Measurements from ENCODE around the gene MORN1.

MORN1 gene

DNA sequence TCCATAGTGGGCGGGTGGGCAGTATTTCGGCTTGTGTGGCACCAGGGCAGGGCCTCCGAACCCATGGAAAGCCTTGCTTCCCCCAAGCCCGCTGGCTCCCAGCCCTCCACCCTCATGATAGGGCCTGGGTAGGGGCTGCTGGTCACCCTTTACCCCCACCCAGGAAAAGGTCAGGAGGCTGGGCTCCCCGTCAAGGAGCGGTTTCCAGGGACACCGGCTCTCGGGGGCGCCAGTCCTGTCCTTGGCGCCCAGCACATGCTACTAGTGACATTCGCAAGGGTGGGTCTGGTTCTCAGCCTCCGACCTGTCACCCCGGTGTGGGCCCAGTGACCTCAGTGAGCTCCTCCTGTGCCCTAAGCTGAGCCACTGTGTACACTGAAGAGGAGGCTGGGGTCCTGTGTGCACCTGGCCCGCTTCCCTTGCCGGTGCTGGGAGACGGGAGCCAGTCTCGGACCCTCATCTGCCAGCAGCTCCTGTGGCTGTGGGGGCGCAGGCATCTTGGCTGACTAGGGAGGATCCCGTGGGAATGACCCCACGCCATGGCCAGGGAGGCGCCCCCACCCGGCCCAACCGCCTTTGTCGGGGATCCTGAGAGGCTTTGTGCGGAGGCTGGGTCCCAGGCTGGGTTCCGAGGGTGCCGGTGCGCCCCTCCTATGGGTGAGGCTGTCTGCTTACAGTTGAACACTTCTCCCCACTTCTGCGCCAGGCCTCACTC, 108.6 kb downstream of the MORN1 start:
- H3K4me3 ChIP-seq (ENCODE audit: low read depth in 1 of 2, low read length in 1 of 2) = no peak overlapping the region

DNA sequence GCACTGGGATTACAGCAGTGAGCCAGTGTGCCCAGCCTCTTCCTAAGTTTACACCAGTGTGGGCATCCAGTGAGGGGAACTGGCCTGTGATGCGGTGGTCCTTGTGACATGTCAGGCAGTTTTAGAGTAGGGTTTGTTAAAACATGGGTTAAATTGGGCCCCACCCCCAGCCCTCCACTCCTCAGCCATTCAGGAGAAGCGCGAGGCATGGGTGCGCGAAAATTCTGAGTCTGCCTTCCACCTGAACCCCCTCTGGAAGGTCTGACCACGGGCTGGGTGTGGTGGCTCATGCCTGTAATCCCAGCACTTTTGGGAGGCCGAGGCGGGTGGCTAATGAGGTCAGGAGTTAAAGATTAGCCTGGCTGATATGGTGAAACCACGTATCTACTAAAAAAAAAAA, 111.5 kb downstream of the MORN1 start:
- no peaks in the 10 kb centered on the region for H3K9me3 ChIP-seq
- H3K36me3 ChIP-seq = peaks cover 6% of the 10 kb centered on the region
- TF ChIP-seq, protein P1, sequence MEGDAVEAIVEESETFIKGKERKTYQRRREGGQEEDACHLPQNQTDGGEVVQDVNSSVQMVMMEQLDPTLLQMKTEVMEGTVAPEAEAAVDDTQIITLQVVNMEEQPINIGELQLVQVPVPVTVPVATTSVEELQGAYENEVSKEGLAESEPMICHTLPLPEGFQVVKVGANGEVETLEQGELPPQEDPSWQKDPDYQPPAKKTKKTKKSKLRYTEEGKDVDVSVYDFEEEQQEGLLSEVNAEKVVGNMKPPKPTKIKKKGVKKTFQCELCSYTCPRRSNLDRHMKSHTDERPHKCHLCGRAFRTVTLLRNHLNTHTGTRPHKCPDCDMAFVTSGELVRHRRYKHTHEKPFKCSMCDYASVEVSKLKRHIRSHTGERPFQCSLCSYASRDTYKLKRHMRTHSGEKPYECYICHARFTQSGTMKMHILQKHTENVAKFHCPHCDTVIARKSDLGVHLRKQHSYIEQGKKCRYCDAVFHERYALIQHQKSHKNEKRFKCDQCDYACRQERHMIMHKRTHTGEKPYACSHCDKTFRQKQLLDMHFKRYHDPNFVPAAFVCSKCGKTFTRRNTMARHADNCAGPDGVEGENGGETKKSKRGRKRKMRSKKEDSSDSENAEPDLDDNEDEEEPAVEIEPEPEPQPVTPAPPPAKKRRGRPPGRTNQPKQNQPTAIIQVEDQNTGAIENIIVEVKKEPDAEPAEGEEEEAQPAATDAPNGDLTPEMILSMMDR (IDR thresholded peaks at IDR 0.05) = no peak
- peaks cover 24% of the 10 kb centered on the region for H3K27me3 ChIP-seq
- no peak overlapping the region for H3K27ac ChIP-seq
- peaks cover 0 to 10% of the 10 kb centered on the region in 2 experiments for H3K4me1 ChIP-seq (ENCODE audit: control insufficient read depth in 1 of 2, insufficient read depth in 1 of 2, low read depth in 1 of 2, low read length in 1 of 2)
- H3K4me3 ChIP-seq (ENCODE audit: low read depth in 1 of 2, low read length in 1 of 2) = no peak overlapping the region

More for the DNA sequence above, 108.6 kb downstream of the MORN1 start:
- no peaks in the 10 kb centered on the region for H3K4me1 ChIP-seq (ENCODE audit: control insufficient read depth in 1 of 2, insufficient read depth in 1 of 2, low read depth in 1 of 2, low read length in 1 of 2)
- H3K9me3 ChIP-seq = no peaks in the 10 kb centered on the region
- TF ChIP-seq, protein P1 (IDR thresholded peaks at IDR 0.05) = no peak
- no peak overlapping the region for H3K27ac ChIP-seq
- peaks cover 3% of the 10 kb centered on the region for H3K36me3 ChIP-seq
- peaks cover 34% of the 10 kb centered on the region for H3K27me3 ChIP-seq

DNA sequence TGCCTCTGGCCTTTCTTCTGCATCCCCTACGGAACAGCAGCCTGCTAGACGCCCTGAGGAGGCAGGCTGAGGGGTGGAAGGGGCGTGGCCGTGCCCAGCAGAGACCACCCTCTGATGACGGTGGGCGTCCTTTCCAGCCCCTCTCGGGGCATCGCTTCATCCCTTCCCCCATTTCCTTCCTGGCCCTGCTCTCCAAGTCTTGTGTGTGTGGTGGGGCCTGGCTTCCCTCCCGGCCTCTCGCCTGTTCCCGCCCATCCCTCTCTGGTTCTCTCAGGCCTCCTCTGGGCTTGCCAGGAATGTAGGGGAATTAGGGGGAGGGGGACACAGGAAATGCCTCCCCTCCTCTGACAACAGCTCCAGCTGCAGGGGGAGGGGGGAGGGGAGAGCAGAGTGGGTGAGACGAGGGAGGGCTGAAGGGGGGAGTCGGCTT, 112.1 kb downstream of the MORN1 start:
- Histone ChIP-seq H3K4me3 (ENCODE audit: low read depth in 1 of 2, low read length in 1 of 2) (no peak overlapping the region), H3K36me3 (peaks cover 6% of the 10 kb centered on the region), H3K9me3 (no peaks in the 10 kb centered on the region), H3K4me1 (ENCODE audit: control insufficient read depth in 1 of 2, insufficient read depth in 1 of 2, low read depth in 1 of 2, low read length in 1 of 2) (peaks cover 0 to 10% of the 10 kb centered on the region in 2 experiments), H3K27ac (no peak overlapping the region), H3K27me3 (peaks cover 20% of the 10 kb centered on the region)
- TF ChIP-seq, protein P1 (IDR thresholded peaks at IDR 0.05) = no peak

DNA sequence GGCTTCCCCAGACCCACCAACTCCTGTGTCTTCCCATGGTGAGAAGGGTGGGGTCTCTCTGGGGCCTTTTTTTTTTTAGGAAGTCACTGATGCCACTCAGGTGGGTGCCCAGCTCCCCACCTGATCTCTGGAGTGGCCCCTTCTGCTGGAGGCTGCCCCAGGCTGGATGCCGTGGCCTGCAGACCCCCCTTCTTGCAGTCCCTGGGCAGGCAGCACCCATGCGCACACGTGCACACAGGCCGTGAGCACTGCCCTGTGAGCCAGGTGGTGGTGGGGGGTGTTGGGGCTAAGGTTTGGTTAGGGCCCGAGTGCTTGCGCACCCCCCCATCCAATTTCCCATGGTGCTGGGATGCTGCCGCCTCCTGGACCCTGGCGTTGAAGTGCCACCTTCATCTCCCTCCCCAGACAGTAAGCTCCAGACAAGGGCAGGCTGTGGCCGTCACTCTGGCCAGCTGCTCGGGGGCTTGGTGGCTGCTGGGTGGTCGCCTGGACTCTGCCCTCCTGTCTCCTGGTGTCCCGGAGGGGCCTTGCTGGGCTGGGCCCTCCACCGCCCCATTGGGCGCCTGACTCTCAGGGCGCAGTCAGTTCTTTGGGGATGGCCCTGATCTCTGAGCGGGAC, 112.7 kb downstream of the MORN1 start:
- H3K27ac ChIP-seq = no peak overlapping the region
- H3K36me3 ChIP-seq = peaks cover 6% of the 10 kb centered on the region
- H3K4me1 ChIP-seq (ENCODE audit: control insufficient read depth in 1 of 2, insufficient read depth in 1 of 2, low read depth in 1 of 2, low read length in 1 of 2) = peaks cover 0 to 10% of the 10 kb centered on the region in 2 experiments
- H3K4me3 ChIP-seq (ENCODE audit: low read depth in 1 of 2, low read length in 1 of 2) = no peak overlapping the region
- no peaks in the 10 kb centered on the region for H3K9me3 ChIP-seq
- TF ChIP-seq, protein P1 (IDR thresholded peaks at IDR 0.05) = no peak
- H3K27me3 ChIP-seq = peaks cover 18% of the 10 kb centered on the region

DNA sequence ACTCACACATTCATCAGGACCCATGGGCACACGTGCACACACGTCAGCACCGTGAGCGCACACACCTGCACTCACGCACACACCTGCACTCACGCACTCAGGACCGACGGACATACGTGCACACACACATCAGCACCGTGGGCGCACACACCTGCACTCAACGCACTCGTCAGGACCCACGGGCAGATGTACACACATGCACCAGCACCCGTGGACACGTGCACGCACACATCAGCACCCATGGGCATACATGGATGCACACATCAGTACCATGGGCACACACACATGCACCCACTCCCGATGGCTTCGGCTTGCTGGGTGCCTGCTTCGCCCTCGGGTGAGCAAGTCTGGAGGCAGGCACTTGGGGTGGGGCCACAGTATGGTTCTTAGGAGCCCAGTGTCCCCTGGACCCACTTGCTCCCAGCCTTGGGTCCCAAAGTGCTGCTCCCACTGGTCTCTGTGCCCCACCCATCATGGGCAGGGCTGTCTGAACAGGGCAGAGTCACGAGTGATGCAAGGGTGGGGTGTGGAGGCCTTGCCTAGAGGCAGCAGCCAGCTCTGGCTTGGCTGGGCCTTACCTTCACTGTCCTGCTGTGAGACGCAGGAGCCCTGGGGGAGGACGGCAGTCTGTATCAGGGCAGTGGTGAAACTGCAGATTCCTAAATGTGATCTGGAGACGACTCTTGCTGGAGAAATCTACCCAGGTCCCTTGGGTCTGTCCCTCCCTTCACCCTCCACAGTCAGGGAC, 113.4 kb downstream of the MORN1 start:
- Histone ChIP-seq H3K27ac (no peak overlapping the region), H3K36me3 (peaks cover 6% of the 10 kb centered on the region), H3K27me3 (peaks cover 18% of the 10 kb centered on the region), H3K4me3 (ENCODE audit: low read depth in 1 of 2, low read length in 1 of 2) (no peak overlapping the region), H3K9me3 (no peaks in the 10 kb centered on the region), H3K4me1 (ENCODE audit: control insufficient read depth in 1 of 2, insufficient read depth in 1 of 2, low read depth in 1 of 2, low read length in 1 of 2) (peaks cover 0 to 10% of the 10 kb centered on the region in 2 experiments)
- TF ChIP-seq, protein P1 (IDR thresholded peaks at IDR 0.05) = no peak
